HG02840 (cell line): ENCODE results near the gene GALK2.
"Not testable (repeated sequence)": the region's sequence is repeated elsewhere in the genome, so short reads cannot be mapped to it uniquely, and the experiment has no call there.

Source experiments
- ATAC-seq: cut with Tn5 transposase; IDR thresholded peaks from one replicate; pipeline ENCODE4 v1.9.1; 2021; ENCODE audit warnings: mild to moderate bottlenecking, moderate library complexity, moderate number of reproducible peaks; ENCODE audit not compliant: unreplicated experiment, low FRiP score

Gene GALK2

GRCh38 chr15:49155834-49156627 lies 14.0 kb upstream of the GALK2 start:
- peak; percentile 20 for ATAC-seq

DNA sequence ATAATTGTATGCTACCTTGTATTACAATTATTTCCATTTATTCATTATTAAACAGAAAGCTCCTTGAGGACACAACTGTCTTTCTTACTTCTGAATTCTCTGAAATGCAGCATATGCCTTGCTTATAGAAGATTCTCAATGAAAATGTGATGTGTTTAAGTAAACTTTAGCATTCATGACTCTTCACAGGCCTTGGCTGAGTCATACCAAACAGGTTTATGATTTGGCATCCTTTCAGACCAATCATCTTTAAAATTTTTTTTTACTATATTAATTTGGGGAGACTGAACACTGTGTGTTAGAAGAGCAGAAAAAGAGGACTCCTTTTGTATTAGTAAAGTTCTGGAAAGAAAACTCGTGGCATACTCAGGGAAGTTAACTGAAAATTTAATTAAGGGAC lies 6.4 kb upstream of the GALK2 start:
- ATAC-seq, result no peak

- no peak for ATAC-seq
These were observed 5.2 kb upstream of the GALK2 start for GRCh38 chr15:49164865-49165264.

- no peak for ATAC-seq
These were observed 2.0 kb upstream of the GALK2 start for GRCh38 chr15:49168016-49168415.

DNA sequence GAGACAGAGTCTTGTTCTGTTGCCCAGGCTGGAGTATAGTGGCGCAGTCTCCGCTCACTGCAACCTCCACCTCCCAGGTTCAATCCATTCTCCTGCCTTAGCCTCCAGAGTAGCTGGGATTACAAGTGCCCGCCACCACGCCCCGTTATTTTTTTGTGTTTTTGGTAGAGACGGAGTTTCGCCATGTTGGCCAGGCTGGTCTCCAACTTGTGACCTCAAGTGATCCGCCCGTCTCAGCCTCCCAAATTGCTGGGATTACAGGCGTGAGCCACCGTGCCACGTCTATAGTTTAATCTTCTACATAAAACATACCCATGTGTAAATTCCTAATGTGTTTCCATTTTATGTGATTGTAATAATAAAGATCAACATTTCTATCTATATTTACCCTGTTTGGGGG lies 1.7 kb downstream of the GALK2 start:
- ATAC-seq, result no peak

GRCh38 chr15:49174902-49175301 lies 4.9 kb downstream of the GALK2 start:
- no peak for ATAC-seq

DNA sequence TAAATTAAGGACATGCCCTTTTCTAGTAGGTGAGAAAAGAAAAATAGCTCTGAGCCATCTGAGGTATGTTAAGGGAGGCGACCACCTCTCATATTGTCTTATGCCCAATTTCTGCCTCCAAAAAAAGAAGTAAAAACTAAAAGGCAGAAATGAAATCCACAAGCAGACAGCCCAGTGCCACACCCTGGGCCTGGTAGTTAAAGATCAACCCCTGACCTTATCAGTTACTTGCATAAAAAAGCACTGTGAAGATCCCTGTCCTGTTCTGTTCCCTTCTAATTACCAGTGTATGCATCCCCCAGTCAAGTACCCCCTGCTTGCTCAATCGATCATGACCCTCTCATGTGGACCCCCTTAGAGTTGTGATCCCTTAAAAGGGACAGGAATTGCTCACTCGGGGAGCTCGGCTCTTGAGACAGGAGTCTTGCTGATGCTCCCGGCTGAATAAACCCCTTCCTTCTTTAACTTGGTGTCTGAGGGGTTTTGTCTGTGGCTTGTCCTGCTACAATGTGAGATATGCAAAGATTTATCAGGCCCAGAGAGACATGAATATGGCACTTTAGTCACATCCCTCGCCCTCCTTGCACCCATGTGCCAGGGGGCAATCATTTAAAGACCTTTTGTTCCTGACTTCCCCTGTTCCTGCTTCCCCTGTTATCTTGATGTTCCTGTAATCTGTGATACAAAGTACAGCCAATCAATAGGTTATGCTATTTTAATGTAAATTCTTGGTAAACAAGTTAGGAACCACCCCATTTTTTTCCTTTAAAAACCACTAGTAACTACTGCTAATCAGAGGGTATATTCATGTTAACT lies 5.7 kb downstream of the GALK2 start:
- not testable (repeated sequence) for ATAC-seq

DNA sequence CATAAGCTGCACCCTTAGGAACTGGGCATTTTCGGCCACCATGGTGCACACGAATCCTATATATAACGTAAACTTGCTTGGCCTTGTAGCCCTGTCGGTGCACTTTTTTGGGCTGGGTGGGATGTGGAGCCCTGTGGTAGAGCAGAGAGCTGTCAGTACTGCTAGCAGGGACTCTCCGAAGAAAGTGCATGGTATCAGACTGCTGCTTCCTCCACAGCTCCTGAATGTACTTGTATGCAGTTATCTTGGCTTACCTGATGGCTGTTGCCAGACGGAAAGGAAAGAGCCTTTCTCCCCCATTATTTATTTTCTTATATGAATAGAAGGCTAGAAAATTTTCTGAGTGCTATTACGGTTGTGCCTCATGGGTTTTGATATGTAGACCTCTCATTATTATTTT lies 8.4 kb downstream of the GALK2 start:
- no peak for ATAC-seq

DNA sequence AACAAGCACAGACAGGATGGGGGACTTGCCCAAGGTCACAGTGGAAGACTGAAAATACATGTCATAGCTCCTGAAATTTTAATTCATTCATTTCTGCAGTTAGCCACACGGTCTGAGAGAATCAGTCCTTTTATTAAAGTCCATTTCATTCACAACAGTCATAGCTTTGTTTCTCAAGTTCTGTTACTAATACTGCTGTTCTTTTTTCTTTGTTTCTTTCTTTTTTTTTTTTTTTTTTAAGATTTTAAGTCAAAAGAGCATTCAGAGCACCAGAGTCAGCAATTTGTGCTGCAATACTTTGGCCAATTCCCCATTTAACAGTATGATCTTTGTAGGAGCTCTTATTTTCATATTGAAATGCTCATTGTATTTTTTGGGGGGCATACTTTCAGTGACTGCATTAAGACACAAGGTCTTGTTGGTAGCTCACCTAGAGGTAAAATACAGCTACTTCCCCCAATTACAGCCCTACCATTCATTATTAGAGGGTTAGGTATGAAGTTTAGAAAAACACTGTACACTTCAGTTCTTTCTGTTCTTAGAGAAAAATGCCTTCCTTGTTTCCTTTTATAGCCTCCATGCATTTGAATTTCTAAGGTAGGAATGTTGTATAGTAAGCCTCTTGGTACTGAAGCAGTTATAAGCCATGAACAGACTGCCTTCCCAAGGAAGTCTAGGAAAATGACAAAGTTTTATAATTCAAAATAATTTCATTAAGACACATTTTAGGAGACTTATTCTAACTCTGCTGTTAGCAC lies 9.6 kb downstream of the GALK2 start:
- ATAC-seq, result no peak

DNA sequence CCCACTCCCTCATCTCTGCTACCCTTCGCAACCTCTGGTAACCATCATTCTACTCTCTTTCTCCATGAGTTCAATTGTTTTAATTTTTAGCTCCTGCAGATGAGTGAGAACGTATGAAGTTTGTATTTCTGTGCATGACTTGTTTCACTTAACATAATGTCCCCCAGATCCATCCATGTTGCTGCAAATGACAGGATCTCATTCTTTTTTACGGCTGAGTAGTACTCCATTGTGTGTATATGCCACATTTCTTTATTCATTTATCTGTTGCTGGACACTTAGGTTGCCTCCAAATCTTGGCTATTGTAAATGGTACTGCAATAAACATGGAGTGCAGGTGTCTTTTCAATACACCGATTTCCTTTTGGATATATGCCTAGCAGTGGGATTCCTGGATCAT lies 12.1 kb downstream of the GALK2 start:
- no peak for ATAC-seq

- ATAC-seq, result not testable (repeated sequence)
These were observed 13.7 kb downstream of the GALK2 start for GRCh38 chr15:49183741-49184140.

GRCh38 chr15:49185473-49185872 lies 15.4 kb downstream of the GALK2 start:
- ATAC-seq, result peak; percentile 72

DNA sequence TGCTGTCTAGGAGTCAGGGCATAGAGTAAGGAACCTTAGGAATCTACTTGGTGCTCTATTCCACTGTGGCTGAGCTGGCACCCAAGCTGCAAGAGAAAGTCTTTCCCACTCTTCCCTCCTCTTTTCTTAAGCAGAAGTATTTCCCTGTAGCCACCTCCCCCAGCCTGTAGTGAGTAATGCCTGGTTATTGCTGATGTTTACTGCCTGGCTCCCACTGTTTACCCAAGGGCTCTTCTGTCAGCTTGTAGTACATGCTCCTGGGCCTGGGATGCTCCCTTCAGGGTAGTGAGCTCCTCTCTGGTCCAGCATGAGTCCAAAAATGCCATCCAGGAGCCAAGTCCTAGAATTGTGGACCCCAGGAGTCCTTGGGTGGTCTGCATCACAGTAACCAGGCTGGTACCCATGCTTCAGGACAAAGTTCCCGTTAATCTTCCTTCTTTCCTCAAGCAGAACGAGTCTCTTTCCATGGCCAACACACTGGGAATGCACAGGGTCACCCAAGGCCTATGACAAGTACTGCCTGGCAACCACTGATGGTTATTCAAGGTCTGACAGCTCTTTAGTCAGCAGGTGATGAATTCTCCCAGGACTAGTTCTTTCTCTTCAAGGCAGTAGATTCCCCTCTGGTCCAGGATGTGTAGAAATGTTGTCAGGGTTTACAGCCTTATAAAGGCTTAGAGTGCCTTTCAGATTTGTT lies 17.6 kb downstream of the GALK2 start:
- no peak for ATAC-seq

- ATAC-seq, result no peak
These were observed 18.9 kb downstream of the GALK2 start for GRCh38 chr15:49188933-49189332.

DNA sequence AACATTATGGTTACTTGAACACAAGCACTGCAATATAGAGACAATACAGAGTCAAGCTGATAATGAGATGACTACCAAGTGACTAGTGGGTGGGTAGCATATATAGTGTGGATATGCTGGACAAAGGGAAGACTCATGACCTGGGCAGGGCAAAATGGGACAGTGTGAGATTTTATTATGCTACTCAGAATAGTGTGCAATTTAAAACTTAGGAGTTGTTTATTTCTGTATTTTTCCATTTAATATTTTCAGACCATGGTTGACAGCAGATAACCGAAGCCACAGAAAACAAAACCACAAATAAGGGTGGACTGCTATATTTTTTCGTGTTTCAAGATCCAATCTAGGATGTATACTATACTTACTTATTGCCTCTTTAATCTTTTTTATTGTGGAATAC lies 19.6 kb downstream of the GALK2 start:
- no peak for ATAC-seq

- no peak for ATAC-seq
These were observed 20.5 kb downstream of the GALK2 start for GRCh38 chr15:49190586-49190985.

DNA sequence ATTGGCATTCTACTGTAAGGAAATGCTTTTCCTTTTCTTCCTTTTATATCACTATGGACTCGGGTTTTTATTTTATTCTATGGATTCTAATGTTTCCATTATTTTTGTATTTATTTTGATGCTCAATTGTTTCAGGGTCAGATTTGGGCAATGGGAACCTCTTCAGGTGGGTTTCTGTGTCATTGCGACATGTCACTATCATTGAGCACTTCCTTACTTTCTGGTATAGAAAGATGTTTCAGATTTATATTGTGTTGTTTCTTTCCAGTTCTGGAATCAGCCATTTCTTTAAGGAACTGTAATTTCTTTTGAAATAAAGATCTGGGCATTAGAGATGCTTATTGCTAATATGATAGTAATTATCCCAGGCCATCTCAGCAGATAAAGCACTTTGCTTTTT lies 21.8 kb downstream of the GALK2 start:
- no peak for ATAC-seq

GRCh38 chr15:49196856-49197255 lies 26.8 kb downstream of the GALK2 start:
- no peak for ATAC-seq

- no peak for ATAC-seq
These were observed 29.6 kb downstream of the GALK2 start for GRCh38 chr15:49199666-49200065.

DNA sequence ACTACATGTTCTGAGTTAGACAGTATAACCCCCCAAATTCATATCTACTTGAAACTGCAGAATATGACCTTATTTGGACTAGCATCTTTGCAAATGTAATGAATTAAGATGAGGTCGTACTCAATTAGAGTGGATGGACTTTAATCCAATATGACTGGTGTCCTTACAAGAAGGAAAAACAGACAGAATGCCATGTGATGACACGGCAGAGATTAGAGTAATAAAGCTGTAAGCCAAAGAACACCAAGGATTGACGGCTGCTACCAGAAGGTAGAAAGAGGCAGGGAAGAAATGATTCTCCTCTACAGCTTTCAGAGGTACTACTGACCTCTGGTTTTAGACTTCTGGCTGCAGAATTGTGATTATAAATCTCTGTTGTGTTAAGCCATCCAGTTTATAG lies 30.3 kb downstream of the GALK2 start:
- no peak for ATAC-seq
